ENCODE measurements around the gene IFNL3.

GRCh38 chr19:39275578-39275977, 30.8 kb upstream of the IFNL3 start:
- no peak for TF ChIP-seq CTCF (conservative IDR thresholded peaks at IDR 0.05)
- TF ChIP-seq EZH2 (IDR thresholded peaks at IDR 0.05; ENCODE audit: low read depth), result no peak

Data from PC-9 (cell line).